H1 (cell line): ENCODE data around the gene GNG13. TPM values are rescaled to one million over a fixed set of nuclear protein-coding genes. Genes with fewer than 3 reads are reported as not detected.

Source experiments
- BCL11A ChIP-seq, 2 experiments: IDR thresholded peaks; one replicate each; pipeline ENCODE4 v1.6.1; 2011; ENCODE audit warnings: low read depth in 2 of 2, low read length in 2 of 2, mild to moderate bottlenecking in 2 of 2
- CHD7 ChIP-seq: fragments of 300-600 bp; sonication (generic); IDR thresholded peaks from 2 replicates; pipeline ENCODE4 v1.7.1; 2012; ENCODE audit warnings: low read length, moderate library complexity, mild to moderate bottlenecking, inconsistent platforms; ENCODE audit not compliant: insufficient replicate concordance
- CREB1 ChIP-seq: IDR thresholded peaks from 2 replicates; pipeline ENCODE4 v1.6.1; 2012; ENCODE audit warnings: inconsistent platforms
- EZH2 ChIP-seq: fragments of 200-600 bp; sonication (generic); IDR thresholded peaks from 2 replicates; pipeline ENCODE4 v1.7.1; 2012; ENCODE audit warnings: low read depth, mild to moderate bottlenecking, moderate library complexity, low read length, inconsistent platforms; ENCODE audit not compliant: severe bottlenecking
- KDM1A ChIP-seq: fragments of 200-600, 300-600 bp; sonication (generic); IDR thresholded peaks from 2 replicates; pipeline ENCODE4 v1.7.1; 2016; ENCODE audit warnings: mild to moderate bottlenecking, low read length, borderline replicate concordance
- KDM5A ChIP-seq: fragments of 200-600 bp; IDR thresholded peaks from 2 replicates; pipeline ENCODE4 v1.7.1; 2012; ENCODE audit warnings: mild to moderate bottlenecking, low read length, inconsistent platforms, mixed read lengths
- TBP ChIP-seq: IDR thresholded peaks from 2 replicates; pipeline ENCODE4 v1.6.1; 2011; ENCODE audit warnings: low read depth, low read length, improper control_type of control experiment
- USF2 ChIP-seq: IDR thresholded peaks from 2 replicates; pipeline ENCODE4 v1.6.1; 2011; ENCODE audit warnings: low read length, improper control_type of control experiment
- ZNF274 ChIP-seq: IDR thresholded peaks from 2 replicates; pipeline ENCODE4 v1.7.0; 2012; ENCODE audit warnings: low read length, borderline replicate concordance; ENCODE audit errors: extremely low read depth
- polyA plus RNA-seq, 7 experiments: library from polyadenylated mRNA; depleted of rRNA in 3 of 7; stranded (reverse) in 5 of 7; unstranded in 2 of 7; fragments of >200 nt in 5 of 7; fragments of 200-250 nt in 2 of 7; gene quantifications; 1 replicate in 5 of 7; 2 replicates in 1 of 7; 4 replicates in 1 of 7; pipeline versions ENCODE4 v1.2.1 to v1.2.3, GENCODE V29; 2011 to 2013; ENCODE audit warnings: missing spikeins in 2 of 7, mixed read lengths in 2 of 7
- total RNA-seq: library from RNA; stranded (reverse); fragmentation: NEBNext Ultra II Directional; extraction: Animal tissue kit (Norgen Biotek cat#: 25700); gene quantifications from 2 replicates; pipeline ENCODE4 v1.2.1, GENCODE V29; 2021

The GNG13 gene
- total and polyA plus RNA-seq, 2 of the 8 experiments (the other 6 are each of a cell fraction or from before 2014, with no cell fraction given), result not detected

- TF ChIP-seq CHD7 (no peak), KDM1A (no peak), TBP (no peak), CREB1 (no peak), KDM5A (no peak), USF2 (no peak), EZH2 (no peak), ZNF274 (no peak), BCL11A (IDR thresholded peaks at IDR 0.05; ENCODE audit: low read depth in 2 of 2, low read length in 2 of 2) (no peak)
Measured at GRCh38 chr16:842711-843560, 42.4 kb upstream of the GNG13 start (continued).
